Measurements from ENCODE around the gene METTL8.

Gene METTL8

GRCh38 chr2:171309455-171310286, 124.1 kb downstream of the METTL8 start:
- DNase-seq, result no peak

- DNase-seq, result no peak
Observed at GRCh38 chr2:171308280-171309054, 125.3 kb downstream of the METTL8 start.

GRCh38 chr2:171307560-171307959, 126.2 kb downstream of the METTL8 start:
- DNase-seq, result no peak

- DNase-seq, result no peak
Observed at GRCh38 chr2:171297956-171298355, 135.8 kb downstream of the METTL8 start.

- DNase-seq, result no peak
Observed at GRCh38 chr2:171294608-171295007, 139.2 kb downstream of the METTL8 start.

GRCh38 chr2:171293661-171294060, 140.1 kb downstream of the METTL8 start:
- no peak for DNase-seq

- DNase-seq, result no peak
Observed at GRCh38 chr2:171289991-171290390, 143.8 kb downstream of the METTL8 start.

- DNase-seq, result no peak
Observed at GRCh38 chr2:171289316-171289715, 144.5 kb downstream of the METTL8 start.

GRCh38 chr2:171287611-171288010, 146.2 kb downstream of the METTL8 start:
- DNase-seq, result no peak

GRCh38 chr2:171287036-171287571, 146.7 kb downstream of the METTL8 start:
- no peak for DNase-seq

GRCh38 chr2:171281110-171281509, 152.7 kb downstream of the METTL8 start:
- no peak for DNase-seq

- no peak for DNase-seq
Observed at GRCh38 chr2:171279983-171280790, 153.6 kb downstream of the METTL8 start.

- DNase-seq, result no peak
Observed at GRCh38 chr2:171274757-171275156, 159.0 kb downstream of the METTL8 start.

GRCh38 chr2:171271971-171272436, 161.8 kb downstream of the METTL8 start:
- DNase-seq, result no peak

- no peak for DNase-seq
Observed at GRCh38 chr2:171271386-171271785, 162.4 kb downstream of the METTL8 start.

- no peak for DNase-seq
Observed at GRCh38 chr2:171267855-171268629, 165.7 kb downstream of the METTL8 start.

Data from CD4-positive, alpha-beta T cell treated with Interleukin-21 for 1 hour (primary cell).